Ishikawa (cell line): ENCODE results near the gene TINCR.

Experiments used
- CEBPB ChIP-seq: IDR thresholded peaks from 2 replicates; pipeline ENCODE4 v1.6.1; 2012
- CREB1 ChIP-seq: IDR thresholded peaks from 2 replicates; pipeline ENCODE4 v1.6.1; 2012; ENCODE audit warnings: low read depth
- EGR1 ChIP-seq: IDR thresholded peaks from 2 replicates; pipeline ENCODE4 v1.6.1; 2012
- EP300 ChIP-seq: IDR thresholded peaks from 2 replicates; pipeline ENCODE4 v1.6.1; 2012; ENCODE audit warnings: borderline replicate concordance
- FOXM1 ChIP-seq: IDR thresholded peaks from 2 replicates; pipeline ENCODE4 v1.6.1; 2012; ENCODE audit warnings: low read depth, borderline replicate concordance
- MAX ChIP-seq: IDR thresholded peaks from 2 replicates; pipeline ENCODE4 v1.6.1; 2012
- NFIC ChIP-seq: IDR thresholded peaks from 2 replicates; pipeline ENCODE4 v1.6.1; 2012
- RAD21 ChIP-seq: IDR thresholded peaks from 2 replicates; pipeline ENCODE4 v1.6.1; 2012; ENCODE audit warnings: low read depth
- REST ChIP-seq: IDR thresholded peaks from 2 replicates; pipeline ENCODE4 v1.6.1; 2012; ENCODE audit warnings: low read depth, mild to moderate bottlenecking
- TAF1 ChIP-seq: IDR thresholded peaks from 2 replicates; pipeline ENCODE4 v1.6.1; 2012; ENCODE audit warnings: low read depth, mild to moderate bottlenecking
- TCF12 ChIP-seq: IDR thresholded peaks from 2 replicates; pipeline ENCODE4 v1.6.1; 2012; ENCODE audit warnings: low read depth
- TEAD4 ChIP-seq: IDR thresholded peaks from 2 replicates; pipeline ENCODE4 v1.6.1; 2012
- USF1 ChIP-seq: IDR thresholded peaks from 2 replicates; pipeline ENCODE4 v1.6.1; 2012
- YY1 ChIP-seq: IDR thresholded peaks from 2 replicates; pipeline ENCODE4 v1.6.1; 2012; ENCODE audit warnings: low read depth
- ZBTB7A ChIP-seq: IDR thresholded peaks from 2 replicates; pipeline ENCODE4 v1.6.1; 2012; ENCODE audit warnings: low read depth

Gene TINCR

GRCh38 chr19:5567360-5567969 is at the start of gene TINCR:
Gene TINCR, minus strand, starts transcription at chr19:5567953.
- TF ChIP-seq USF1 (no peak), TAF1 (no peak), FOXM1 (no peak), ZBTB7A (peak; percentile 58; the same call in 1 of the 2 replicates), MAX (no peak)

GRCh38 chr19:5617080-5617479 is 49.3 kb upstream of the TINCR start:
- no peak for TF ChIP-seq ZBTB7A
- TF ChIP-seq YY1: no peak
- TF ChIP-seq USF1: no peak

- TF ChIP-seq FOXM1 (no peak), MAX (no peak), TAF1 (no peak), CREB1 (no peak), CEBPB (no peak), ZBTB7A (no peak), TCF12 (no peak), TEAD4 (no peak), RAD21 (no peak), EP300 (no peak)
Measured at GRCh38 chr19:5615756-5616327, 48.1 kb upstream of the TINCR start.

GRCh38 chr19:5612891-5613865 is 45.4 kb upstream of the TINCR start:
- no peak for TF ChIP-seq YY1
- TF ChIP-seq REST: no peak
- TF ChIP-seq TCF12: no peak
- no peak for TF ChIP-seq ZBTB7A
- TF ChIP-seq EP300: no peak
- no peak for TF ChIP-seq EGR1
- no peak for TF ChIP-seq TEAD4

- TF ChIP-seq TAF1 (no peak), FOXM1 (no peak), RAD21 (no peak), NFIC (no peak), EP300 (no peak), USF1 (no peak)
Measured at GRCh38 chr19:5609881-5610448, 42.2 kb upstream of the TINCR start.

GRCh38 chr19:5608291-5608690 is 40.5 kb upstream of the TINCR start:
- TF ChIP-seq CREB1 (no peak), REST (no peak), FOXM1 (no peak), USF1 (no peak), EP300 (no peak), EGR1 (no peak), RAD21 (no peak), TCF12 (no peak), YY1 (no peak), TEAD4 (no peak), ZBTB7A (no peak), TAF1 (no peak), MAX (no peak), NFIC (no peak), CEBPB (no peak)
